ENCODE results near the gene EFS.

The EFS gene

GRCh38 chr14:23378612-23379220 lies 13.7 kb upstream of the EFS start:
- no peak for DNase-seq

GRCh38 chr14:23377573-23378563 lies 12.9 kb upstream of the EFS start:
- DNase-seq, result no peak

- DNase-seq, result no peak
Measured at GRCh38 chr14:23377198-23377550, 12.2 kb upstream of the EFS start.

- DNase-seq, result no peak
Measured at GRCh38 chr14:23376482-23377197, 11.7 kb upstream of the EFS start, which contains the start of gene CMTM5. TSS of gene CMTM5 (plus strand) at chr14:23377046. CDS start at chr14:23377252, 206 bp downstream.

GRCh38 chr14:23375527-23376251 lies 10.7 kb upstream of the EFS start:
- no peak for DNase-seq

- no peak for DNase-seq
Measured at GRCh38 chr14:23373041-23373440, 8.1 kb upstream of the EFS start.

GRCh38 chr14:23372509-23372908 lies 7.5 kb upstream of the EFS start, which contains the start of gene IL25:
TSS of gene IL25 (plus strand) at chr14:23372809.
- DNase-seq, result no peak

GRCh38 chr14:23371865-23372264 lies 6.9 kb upstream of the EFS start:
- no peak for DNase-seq

- no peak for DNase-seq
Measured at GRCh38 chr14:23370221-23370620, 5.2 kb upstream of the EFS start.

- no peak for DNase-seq
Measured at GRCh38 chr14:23366426-23366921, 1.5 kb upstream of the EFS start.

GRCh38 chr14:23365732-23366425 lies 907 bp upstream of the EFS start:
- no peak for DNase-seq

- DNase-seq, result no peak
Measured at GRCh38 chr14:23364164-23365035, 572 bp downstream of the EFS start.

- no peak for DNase-seq
Measured at GRCh38 chr14:23362200-23362599, 2.8 kb downstream of the EFS start.

GRCh38 chr14:23361763-23362162 lies 3.2 kb downstream of the EFS start:
- DNase-seq, result no peak

GRCh38 chr14:23361320-23361719 lies 3.7 kb downstream of the EFS start:
- DNase-seq, result no peak

GRCh38 chr14:23360496-23360895 lies 4.5 kb downstream of the EFS start:
- no peak for DNase-seq

- DNase-seq, result no peak
Measured at GRCh38 chr14:23359722-23360447, 5.1 kb downstream of the EFS start.

GRCh38 chr14:23359167-23359626 lies 5.8 kb downstream of the EFS start:
- no peak for DNase-seq

GRCh38 chr14:23358553-23359166 lies 6.3 kb downstream of the EFS start:
- no peak for DNase-seq

- no peak for DNase-seq
Measured at GRCh38 chr14:23358042-23358441, 6.9 kb downstream of the EFS start.

Data from activated CD8-positive, alpha-beta memory T cell treated with anti-CD3 and anti-CD28 coated beads, Interleukin-2, amount 50 U/mL, for 4 hours (primary cell).